Stimulated activated CD4-positive, alpha-beta T cell treated with anti-CD3 and anti-CD28 coated beads, Interleukin-2, amount 100 ng/mL, for 48 hours (primary cell): ENCODE measurements around the gene ZC3H7A.

ENCODE experiments used
- DNase-seq, 2 donors: peaks; one replicate each; pipeline ENCODE4 v3.0.0-alpha.2; 2020

ZC3H7A gene

GRCh38 chr16:11734025-11734652 is 62.9 kb downstream of the ZC3H7A start:
- no peak for DNase-seq

- no peak for DNase-seq
Measured at GRCh38 chr16:11731222-11731621, 65.8 kb downstream of the ZC3H7A start.

GRCh38 chr16:11729787-11730186 is 67.3 kb downstream of the ZC3H7A start:
- no peak for DNase-seq

GRCh38 chr16:11727796-11728543 is 69.1 kb downstream of the ZC3H7A start:
- no peak for DNase-seq

- no peak for DNase-seq
Measured at GRCh38 chr16:11726008-11726407, 71.0 kb downstream of the ZC3H7A start.

GRCh38 chr16:11725457-11725856 is 71.6 kb downstream of the ZC3H7A start:
- no peak for DNase-seq

- no peak for DNase-seq
Measured at GRCh38 chr16:11722468-11722808, 74.6 kb downstream of the ZC3H7A start.

- DNase-seq, result no peak
Measured at GRCh38 chr16:11721781-11722467, 75.1 kb downstream of the ZC3H7A start.

GRCh38 chr16:11719762-11720161 is 77.3 kb downstream of the ZC3H7A start:
- no peak for DNase-seq

GRCh38 chr16:11719171-11719570 is 77.9 kb downstream of the ZC3H7A start:
- DNase-seq, result no peak

- no peak for DNase-seq
Measured at GRCh38 chr16:11717811-11718210, 79.2 kb downstream of the ZC3H7A start.

GRCh38 chr16:11716336-11716735 is 80.7 kb downstream of the ZC3H7A start:
- no peak for DNase-seq

- DNase-seq, result no peak
Measured at GRCh38 chr16:11715246-11715947, 81.7 kb downstream of the ZC3H7A start.

GRCh38 chr16:11712122-11712521 is 84.9 kb downstream of the ZC3H7A start:
- no peak for DNase-seq

- DNase-seq, result no peak
Measured at GRCh38 chr16:11711662-11712061, 85.4 kb downstream of the ZC3H7A start.

GRCh38 chr16:11708421-11708820 is 88.6 kb downstream of the ZC3H7A start:
- DNase-seq, result no peak

GRCh38 chr16:11707679-11708197 is 89.3 kb downstream of the ZC3H7A start:
- no peak for DNase-seq

- DNase-seq, result no peak
Measured at GRCh38 chr16:11706180-11706742, 90.8 kb downstream of the ZC3H7A start.

- no peak for DNase-seq
Measured at GRCh38 chr16:11705311-11706025, 91.6 kb downstream of the ZC3H7A start.
